Uterus (tissue), 2 donors: ENCODE results near the gene WSB1.

ENCODE experiments used
- CTCF ChIP-seq, 4 experiments: fragments of 200-600 bp in 2 of 4; fragments of 450-650 bp in 2 of 4; sonication (generic) in 2 of 4; IDR thresholded peaks; one replicate each; pipeline ENCODE4 v1.5.1; 2016 to 2019; ENCODE audit warnings: antibody characterized with exemption in 4 of 4, mild to moderate bottlenecking in 2 of 4, moderate library complexity in 1 of 4
- POLR2A ChIP-seq, 2 donors: fragments of 450-650 bp; IDR thresholded peaks; one replicate each; pipeline ENCODE4 v1.6.1; 2016; ENCODE audit warnings: antibody characterized with exemption in 2 of 2, mild to moderate bottlenecking in 1 of 2, moderate library complexity in 1 of 2

GRCh38 chr17:27264068-27264812 lies 29.7 kb upstream of the WSB1 start:
- TF ChIP-seq CTCF (IDR thresholded peaks at IDR 0.05) = no peak
- no peak for TF ChIP-seq POLR2A (IDR thresholded peaks at IDR 0.05)
